ENCODE data around the gene POLE4.

- TF ChIP-seq CTCF (IDR thresholded peaks at IDR 0.05), result no peak
- TF ChIP-seq POLR2A (IDR thresholded peaks at IDR 0.05), result no peak
These were observed 13.3 kb upstream of the POLE4 start for GRCh38 chr2:74944987-74945787.
